SJCRH30 (cell line): ENCODE results near the gene COL20A1. TPM values are rescaled to one million over a fixed set of nuclear protein-coding genes. Genes with fewer than 3 reads are reported as not detected.
"Not testable (repeated sequence)": the region's sequence is repeated elsewhere in the genome, so short reads cannot be mapped to it uniquely, and the experiment has no call there.

ENCODE experiments used
- DNase-seq, 2 experiments: peaks; one replicate each; pipeline ENCODE4 v3.0.0-alpha.2; 2015 to 2020
- H3K27ac ChIP-seq: fragments of 250-450 bp; sonication (Bioruptor Pico); 2 replicates; pipeline ENCODE4 v1.5.1; 2020; ENCODE audit warnings: mild to moderate bottlenecking, moderate library complexity
- H3K27me3 ChIP-seq: fragments of 250-450 bp; sonication (Bioruptor Pico); 2 replicates; pipeline ENCODE4 v1.5.1; 2020; ENCODE audit warnings: mild to moderate bottlenecking, moderate library complexity
- H3K36me3 ChIP-seq: fragments of 250-450 bp; sonication (Bioruptor Pico); 2 replicates; pipeline ENCODE4 v1.5.1; 2020; ENCODE audit warnings: mild to moderate bottlenecking, moderate library complexity
- H3K4me1 ChIP-seq: fragments of 250-450 bp; sonication (Bioruptor Pico); 2 replicates; pipeline ENCODE4 v1.5.1; 2020; ENCODE audit warnings: mild to moderate bottlenecking, moderate library complexity
- H3K4me3 ChIP-seq: fragments of 250-450 bp; sonication (Bioruptor Pico); 2 replicates; pipeline ENCODE4 v1.5.1; 2020; ENCODE audit warnings: mild to moderate bottlenecking, moderate library complexity
- H3K9me3 ChIP-seq: fragments of 250-450 bp; sonication (Bioruptor Pico); replicated peaks from 2 replicates; pipeline ENCODE4 v1.5.1; 2020; ENCODE audit warnings: mild to moderate bottlenecking, moderate library complexity
- total RNA-seq: library from RNA; depleted of rRNA; stranded (reverse); fragments of >200 nt; shearing (Covaris generic); gene quantifications from 2 replicates; pipeline ENCODE4 v1.2.3, GENCODE V29; 2014; rRNA removed

Gene COL20A1
- 0.18 TPM in 1 of 2 replicates, not detected in the other for total RNA-seq

GRCh38 chr20:63292904-63293303 lies at the start of gene COL20A1:
COL20A1 (plus strand) TSS chr20:63293186; CDS start chr20:63295108, 1,922 bp downstream.
- no peak for DNase-seq
- Histone ChIP-seq H3K27ac (no peak within 1 kb of the TSS), H3K36me3 (peaks cover 14% of the 10 kb centered on the region), H3K4me1 (no peaks in the 10 kb centered on the region), H3K27me3 (peaks cover 7% of the 10 kb centered on the region), H3K4me3 (no peak within 1 kb of the TSS), H3K9me3 (no peaks in the 10 kb centered on the region)

GRCh38 chr20:63243604-63244247 lies 49.3 kb upstream of the COL20A1 start:
- peak; percentile 78 to 81 for DNase-seq
- no peak overlapping the region for H3K4me3 ChIP-seq
- peaks cover 30% of the 10 kb centered on the region for H3K4me1 ChIP-seq
- H3K27me3 ChIP-seq, result peaks cover 42% of the 10 kb centered on the region
- H3K9me3 ChIP-seq, result no peaks in the 10 kb centered on the region
- H3K27ac ChIP-seq, result no peak overlapping the region
- no peaks in the 10 kb centered on the region for H3K36me3 ChIP-seq

DNA sequence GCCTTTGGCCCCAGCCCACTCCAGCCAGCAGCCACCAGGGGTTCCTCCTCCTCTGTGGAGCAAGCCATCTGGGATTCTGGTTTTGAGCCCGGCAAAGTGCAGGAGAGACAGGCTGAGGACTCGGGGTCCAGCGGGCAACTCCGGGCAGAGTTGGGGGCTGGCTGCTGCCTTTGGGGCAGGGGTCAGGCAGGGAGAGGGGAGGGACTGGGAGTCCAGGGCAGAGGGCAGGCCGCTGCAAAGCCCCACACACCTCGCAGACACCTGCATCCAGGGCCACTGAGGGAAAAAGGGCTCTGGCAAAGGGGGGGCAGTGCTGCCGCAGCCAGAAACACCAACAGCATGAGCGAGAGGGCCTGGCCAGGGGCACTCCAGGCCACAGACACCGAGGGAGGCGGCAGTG lies 48.5 kb upstream of the COL20A1 start:
- H3K27me3 ChIP-seq, result peaks cover 34% of the 10 kb centered on the region
- H3K4me1 ChIP-seq, result peaks cover 30% of the 10 kb centered on the region
- H3K36me3 ChIP-seq, result no peaks in the 10 kb centered on the region
- H3K9me3 ChIP-seq, result no peaks in the 10 kb centered on the region
- H3K4me3 ChIP-seq, result no peak overlapping the region
- DNase-seq, result no peak
- H3K27ac ChIP-seq, result no peak overlapping the region

- Histone ChIP-seq H3K36me3 (no peaks in the 10 kb centered on the region), H3K4me3 (peak overlapping the region; percentile 20), H3K4me1 (peaks cover 30% of the 10 kb centered on the region), H3K9me3 (no peaks in the 10 kb centered on the region), H3K27ac (peak overlapping the region; percentile 5; the same call in 1 of the 2 replicates), H3K27me3 (peaks cover 18% of the 10 kb centered on the region)
- peak; percentile 91 for DNase-seq
Observed at GRCh38 chr20:63246490-63247288, 46.3 kb upstream of the COL20A1 start.

DNA sequence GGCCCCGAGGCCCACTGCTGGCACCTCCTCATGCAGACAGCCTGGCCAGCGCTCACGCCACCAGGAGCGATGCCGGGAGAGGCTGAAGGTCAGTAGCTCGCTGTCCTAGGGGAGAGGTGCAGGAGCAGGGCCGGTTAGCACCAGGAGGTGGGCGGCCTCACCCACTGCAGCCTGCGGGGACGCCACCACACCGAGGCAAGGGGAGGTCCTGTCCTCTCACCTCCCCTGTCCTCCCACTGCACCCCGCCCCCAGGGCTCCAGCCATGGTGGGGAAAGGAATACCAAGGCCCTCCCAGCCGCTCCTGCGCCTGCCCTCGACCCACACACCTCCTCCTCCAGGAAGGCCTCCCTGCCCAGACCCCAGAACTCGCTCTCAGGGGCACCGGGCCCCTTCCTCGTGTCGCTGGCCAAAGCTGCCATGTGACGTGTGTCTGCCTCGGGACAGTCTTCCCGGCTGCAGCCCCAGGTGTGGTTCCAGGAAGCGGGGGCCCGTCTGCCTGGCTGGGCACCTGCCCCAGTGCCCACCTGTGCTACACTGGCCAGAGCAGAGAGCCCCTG lies 45.2 kb upstream of the COL20A1 start:
- peaks cover 25% of the 10 kb centered on the region for H3K27me3 ChIP-seq

DNA sequence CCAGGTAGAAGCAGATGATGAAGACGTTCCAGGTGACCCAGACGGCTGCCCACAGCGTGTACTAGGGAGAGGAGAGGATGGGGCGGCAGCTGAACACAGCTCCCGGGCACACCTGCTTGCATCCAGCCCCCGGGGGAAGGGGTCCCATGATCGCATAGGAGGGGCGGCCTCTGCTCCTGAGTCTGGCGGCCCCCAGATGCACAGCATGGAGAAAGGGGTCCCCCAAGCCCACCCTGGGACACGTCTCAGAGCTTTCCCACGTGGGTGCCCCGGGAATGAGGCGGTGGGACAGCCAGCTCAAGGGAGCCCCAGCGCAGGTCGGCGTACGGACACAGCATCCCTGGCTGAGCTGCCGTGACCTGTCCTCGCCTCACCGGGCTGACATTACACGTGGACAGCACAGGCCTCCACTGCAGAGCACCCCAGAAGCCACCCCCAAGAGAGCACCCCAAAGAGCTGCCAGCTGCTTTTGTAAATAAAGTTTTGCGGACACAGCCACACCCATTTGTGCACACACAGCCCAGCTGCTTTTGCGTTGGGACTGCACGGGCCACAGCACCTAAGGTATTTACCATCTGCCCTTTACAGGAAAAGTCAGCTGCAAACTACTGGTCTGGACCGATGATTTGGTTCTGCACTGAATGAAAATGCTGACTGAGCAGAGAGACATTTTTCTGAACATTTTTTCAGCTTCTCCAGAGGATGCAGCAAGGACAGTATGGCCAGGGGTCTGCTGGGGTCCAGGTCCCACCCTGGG lies 44.0 kb upstream of the COL20A1 start:
- peaks cover 30% of the 10 kb centered on the region for H3K27me3 ChIP-seq
- no peak overlapping the region for H3K4me3 ChIP-seq
- H3K27ac ChIP-seq, result no peak overlapping the region
- H3K9me3 ChIP-seq, result no peaks in the 10 kb centered on the region
- H3K4me1 ChIP-seq, result peaks cover 34% of the 10 kb centered on the region
- H3K36me3 ChIP-seq, result no peaks in the 10 kb centered on the region
- no peak for DNase-seq

More for the DNA sequence above, 45.2 kb upstream of the COL20A1 start:
- H3K27ac ChIP-seq, result no peak overlapping the region
- no peak overlapping the region for H3K4me3 ChIP-seq
- peaks cover 33% of the 10 kb centered on the region for H3K4me1 ChIP-seq
- no peaks in the 10 kb centered on the region for H3K9me3 ChIP-seq
- no peak for DNase-seq
- H3K36me3 ChIP-seq, result no peaks in the 10 kb centered on the region

GRCh38 chr20:63249891-63250290 lies 43.1 kb upstream of the COL20A1 start:
- H3K4me3 ChIP-seq, result no peak overlapping the region
- H3K9me3 ChIP-seq, result no peaks in the 10 kb centered on the region
- DNase-seq, result no peak
- no peaks in the 10 kb centered on the region for H3K36me3 ChIP-seq
- H3K4me1 ChIP-seq, result peaks cover 35% of the 10 kb centered on the region
- H3K27ac ChIP-seq, result no peak overlapping the region
- peaks cover 31% of the 10 kb centered on the region for H3K27me3 ChIP-seq

GRCh38 chr20:63251350-63251749 lies 41.6 kb upstream of the COL20A1 start:
- H3K4me1 ChIP-seq, result peaks cover 35% of the 10 kb centered on the region
- not testable (repeated sequence) for H3K27ac ChIP-seq, H3K9me3 ChIP-seq, H3K36me3 ChIP-seq, DNase-seq, H3K4me3 ChIP-seq
- peaks cover 42% of the 10 kb centered on the region for H3K27me3 ChIP-seq

- H3K27ac ChIP-seq, result no peak overlapping the region
- H3K27me3 ChIP-seq, result peaks cover 48% of the 10 kb centered on the region
- H3K4me3 ChIP-seq, result no peak overlapping the region
- H3K36me3 ChIP-seq, result no peaks in the 10 kb centered on the region
- DNase-seq, result no peak
- no peaks in the 10 kb centered on the region for H3K9me3 ChIP-seq
- H3K4me1 ChIP-seq, result peaks cover 26% of the 10 kb centered on the region
Observed at GRCh38 chr20:63252284-63252711, 40.7 kb upstream of the COL20A1 start.

DNA sequence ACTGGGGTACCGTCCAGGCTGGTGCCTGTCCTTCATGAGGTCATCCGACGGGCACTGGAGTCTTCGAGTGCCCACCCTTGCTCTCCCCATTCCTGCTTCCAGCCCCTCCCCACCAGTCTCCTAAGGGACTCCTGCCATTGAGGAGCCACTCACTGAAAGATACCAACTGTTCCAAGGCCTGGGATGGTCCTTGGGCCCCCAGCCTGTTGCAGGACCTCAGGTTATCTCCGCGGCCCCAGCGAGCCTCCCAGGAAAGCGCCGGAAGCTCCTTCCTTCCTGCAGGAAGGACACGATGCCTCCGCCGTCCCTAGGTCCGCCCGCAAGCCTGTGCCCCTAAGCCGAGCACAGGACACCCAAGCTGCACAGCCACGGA lies 39.9 kb upstream of the COL20A1 start:
- H3K36me3 ChIP-seq, result no peaks in the 10 kb centered on the region
- no peak overlapping the region for H3K27ac ChIP-seq
- no peaks in the 10 kb centered on the region for H3K9me3 ChIP-seq
- H3K27me3 ChIP-seq, result peaks cover 46% of the 10 kb centered on the region
- DNase-seq, result no peak
- peaks cover 19% of the 10 kb centered on the region for H3K4me1 ChIP-seq
- H3K4me3 ChIP-seq, result peak overlapping the region; percentile 57

DNA sequence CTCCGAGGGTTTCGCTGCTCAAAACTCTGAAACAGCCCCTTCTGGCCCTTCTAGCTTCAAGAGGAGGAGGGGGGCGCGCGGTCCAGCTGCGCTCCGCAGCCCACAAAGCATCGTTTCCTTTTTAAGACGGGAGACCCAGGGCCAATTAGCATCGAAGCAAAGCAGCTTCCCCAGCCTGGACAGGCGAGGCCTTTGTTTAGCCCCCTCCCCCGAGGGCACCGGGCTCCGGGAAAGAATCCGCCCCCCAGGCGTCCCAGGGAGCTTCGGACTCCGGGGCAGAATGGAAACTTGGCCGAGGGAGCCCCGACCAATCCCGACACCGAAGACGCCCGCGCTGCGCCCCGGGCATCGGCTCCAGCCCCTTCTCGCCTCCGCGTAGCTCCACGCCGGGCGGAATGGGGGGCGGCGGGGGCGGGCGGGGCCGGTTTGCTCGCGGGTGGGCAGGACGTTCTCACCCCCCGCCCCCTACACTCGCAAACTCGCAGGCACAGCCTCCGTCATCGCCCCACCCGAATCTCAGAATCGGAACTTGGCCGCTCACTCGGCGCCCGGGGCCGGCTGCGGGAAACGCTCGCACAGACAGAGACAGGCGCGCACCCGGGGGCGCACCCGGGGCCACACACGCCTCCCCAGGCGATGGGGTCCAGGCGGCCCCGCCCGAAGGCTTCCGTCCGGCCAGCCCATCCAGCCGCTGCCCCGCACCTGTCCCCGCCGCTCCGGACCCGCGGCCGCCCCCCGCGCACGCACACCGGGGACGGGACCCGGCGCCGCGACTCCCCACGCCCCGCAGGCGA lies 39.4 kb upstream of the COL20A1 start:
- Histone ChIP-seq H3K27ac (no peak overlapping the region), H3K4me1 (peaks cover 19% of the 10 kb centered on the region), H3K4me3 (peak overlapping the region; percentile 57), H3K27me3 (peaks cover 52% of the 10 kb centered on the region), H3K36me3 (no peaks in the 10 kb centered on the region), H3K9me3 (no peaks in the 10 kb centered on the region)
- peak; percentile 60 to 67 for DNase-seq

- Histone ChIP-seq H3K27ac (no peak within 1 kb of the TSS), H3K9me3 (no peaks in the 10 kb centered on the region), H3K27me3 (peaks cover 58% of the 10 kb centered on the region), H3K36me3 (no peaks in the 10 kb centered on the region), H3K4me1 (peaks cover 19% of the 10 kb centered on the region), H3K4me3 (peak within 1 kb of the TSS; percentile 57)
- DNase-seq, result peak; percentile 61 to 66
Observed at GRCh38 chr20:63254232-63254605, 38.8 kb upstream of the COL20A1 start, which contains the start of gene NKAIN4. NKAIN4 (minus strand) TSS chr20:63254463; CDS start chr20:63254450, 13 bp downstream.

- Histone ChIP-seq H3K9me3 (no peaks in the 10 kb centered on the region), H3K36me3 (no peaks in the 10 kb centered on the region), H3K4me1 (peaks cover 24% of the 10 kb centered on the region), H3K27ac (no peak overlapping the region), H3K4me3 (peak overlapping the region; percentile 19; the same call in 1 of the 2 replicates), H3K27me3 (peaks cover 64% of the 10 kb centered on the region)
- DNase-seq, result peak; percentile 66 to 82
Observed at GRCh38 chr20:63254606-63255384, 38.2 kb upstream of the COL20A1 start.
